Activated naive CD8-positive, alpha-beta T cell treated with anti-CD3 and anti-CD28 coated beads, Interleukin-2, amount 10 ng/mL, durations not matched to agents 7 days and 5 days (primary cell): ENCODE data around the gene UCP2. TPM values are rescaled to one million over a fixed set of nuclear protein-coding genes. Genes with fewer than 3 reads are reported as not detected.

Experiments used
- ATAC-seq: fragments of 150-1000 bp; cut with Tn5 transposase; one replicate; pipeline ENCODE4 v1.10.0; 2021; ENCODE audit warnings: low read depth, moderate library complexity
- POLR2A ChIA-PET: fragments of 350-600 bp; sonication (Branson Sonifier 250); formaldehyde crosslinking; loops from one replicate; lab custom pipeline; 2021; ENCODE audit warnings: antibody characterized with exemption; lab: Charles Lee
- DNase-seq: peaks from one replicate; pipeline ENCODE4 v3.0.0; 2021
- H3K27ac Mint-ChIP-seq: one replicate; pipeline ENCODE4 v1.8.0; 2022; ENCODE audit warnings: mild to moderate bottlenecking, mixed read lengths
- H3K27me3 Mint-ChIP-seq: one replicate; pipeline ENCODE4 v1.8.0; 2022; ENCODE audit warnings: mild to moderate bottlenecking, moderate library complexity, mixed read lengths
- H3K36me3 Mint-ChIP-seq: one replicate; pipeline ENCODE4 v1.8.0; 2021; ENCODE audit warnings: mild to moderate bottlenecking, mixed read lengths
- H3K4me1 Mint-ChIP-seq: one replicate; pipeline ENCODE4 v1.8.0; 2021; ENCODE audit warnings: mixed read lengths
- H3K4me3 Mint-ChIP-seq: one replicate; pipeline ENCODE4 v1.8.0; 2022; ENCODE audit warnings: mild to moderate bottlenecking, moderate library complexity, mixed read lengths
- H3K9me3 Mint-ChIP-seq: one replicate; pipeline ENCODE4 v1.8.0; 2021; ENCODE audit warnings: mixed read lengths
- total RNA-seq, 2 experiments: library from RNA; stranded (reverse); gene quantifications; one replicate each; pipeline ENCODE4 v1.2.3, GENCODE V29; 2021

UCP2 gene
- total RNA-seq, 2 experiments from 2014 or later: 267 TPM

- ATAC-seq (no peak), DNase-seq (no peak)
- H3K27ac Mint-ChIP-seq: peak overlapping the region; percentile 99
- POLR2A ChIA-PET: interaction anchor here (0.6 to 7.8 kb wide), 15 partner anchors 10 to 512 kb away, joined by 3 to 237 read pairs (median 11); partner anchors contain the start of genes C2CD3, LIPT2, PPME1 and UCP3
- no peaks in the 10 kb centered on the region for H3K9me3 Mint-ChIP-seq
- H3K4me1 Mint-ChIP-seq: peaks cover 38% of the 10 kb centered on the region
- peaks cover 45% of the 10 kb centered on the region for H3K36me3 Mint-ChIP-seq
- H3K27me3 Mint-ChIP-seq: no peaks in the 10 kb centered on the region
- H3K4me3 Mint-ChIP-seq: peak overlapping the region; percentile 99
Observed at GRCh38 chr11:73981051-73981805, 1.4 kb downstream of the UCP2 start.

GRCh38 chr11:73980001-73980961 is 2.4 kb downstream of the UCP2 start:
- DNase-seq: peak; percentile 72
- peaks cover 42% of the 10 kb centered on the region for H3K4me1 Mint-ChIP-seq
- H3K36me3 Mint-ChIP-seq: peaks cover 53% of the 10 kb centered on the region
- H3K27me3 Mint-ChIP-seq: no peaks in the 10 kb centered on the region
- peak overlapping the region; percentile 99 for H3K4me3 Mint-ChIP-seq
- peak; percentile 60 for ATAC-seq
- no peaks in the 10 kb centered on the region for H3K9me3 Mint-ChIP-seq
- POLR2A ChIA-PET: interaction anchor here (0.7 to 7.8 kb wide), 20 partner anchors 9 to 513 kb away, joined by 3 to 237 read pairs (median 4); partner anchors contain the start of genes C2CD3, LIPT2, PPME1 and UCP3
- peak overlapping the region; percentile 99 for H3K27ac Mint-ChIP-seq

GRCh38 chr11:73978576-73979086 is 4.0 kb downstream of the UCP2 start:
- peaks cover 48% of the 10 kb centered on the region for H3K4me1 Mint-ChIP-seq
- peak overlapping the region; percentile 68 for H3K4me3 Mint-ChIP-seq
- H3K9me3 Mint-ChIP-seq: no peaks in the 10 kb centered on the region
- POLR2A ChIA-PET: interaction anchor here (0.8 to 7.8 kb wide), 4 partner anchors 7 to 29 kb away, joined by 5 to 237 read pairs (median 126); no protein-coding TSS in a partner anchor
- no peak for DNase-seq
- peak overlapping the region; percentile 99 for H3K27ac Mint-ChIP-seq
- no peak for ATAC-seq
- no peaks in the 10 kb centered on the region for H3K27me3 Mint-ChIP-seq
- peaks cover 65% of the 10 kb centered on the region for H3K36me3 Mint-ChIP-seq

- H3K27ac Mint-ChIP-seq: no peak overlapping the region
- H3K27me3 Mint-ChIP-seq: no peaks in the 10 kb centered on the region
- H3K36me3 Mint-ChIP-seq: peaks cover 65% of the 10 kb centered on the region
- ATAC-seq (no peak), DNase-seq (no peak)
- H3K4me1 Mint-ChIP-seq: peaks cover 48% of the 10 kb centered on the region
- POLR2A ChIA-PET: interaction anchor here (0.8 kb wide), 1 partner anchor 30 kb away, joined by 5 read pairs; no protein-coding TSS in a partner anchor
- H3K4me3 Mint-ChIP-seq: no peak overlapping the region
- no peaks in the 10 kb centered on the region for H3K9me3 Mint-ChIP-seq
Observed at GRCh38 chr11:73977856-73978519, 4.7 kb downstream of the UCP2 start.

GRCh38 chr11:73976451-73977151 is 6.0 kb downstream of the UCP2 start:
- peaks cover 62% of the 10 kb centered on the region for H3K36me3 Mint-ChIP-seq
- H3K4me3 Mint-ChIP-seq: no peak overlapping the region
- H3K4me1 Mint-ChIP-seq: peaks cover 53% of the 10 kb centered on the region
- DNase-seq: no peak
- no peak for ATAC-seq
- no peaks in the 10 kb centered on the region for H3K27me3 Mint-ChIP-seq
- peak overlapping the region; percentile 68 for H3K27ac Mint-ChIP-seq
- POLR2A ChIA-PET: interaction anchor here (0.8 to 6.0 kb wide), 4 partner anchors 18 to 194 kb away, joined by 3 to 36 read pairs (median 4); partner anchors contain the start of genes C2CD3 and PPME1
- no peaks in the 10 kb centered on the region for H3K9me3 Mint-ChIP-seq

GRCh38 chr11:73975479-73975757 is 7.2 kb downstream of the UCP2 start:
- ATAC-seq: no peak
- DNase-seq: no peak

GRCh38 chr11:73974604-73975478 is 7.8 kb downstream of the UCP2 start:
- POLR2A ChIA-PET: interaction anchor here (0.8 to 7.7 kb wide), 6 partner anchors 7 to 196 kb away, joined by 3 to 196 read pairs (median 14); partner anchors contain the start of genes C2CD3, PPME1 and UCP2
- Mint-ChIP-seq H3K9me3 (no peaks in the 10 kb centered on the region), H3K27ac (peak overlapping the region; percentile 89), H3K4me1 (peaks cover 46% of the 10 kb centered on the region), H3K27me3 (no peaks in the 10 kb centered on the region), H3K36me3 (peaks cover 47% of the 10 kb centered on the region), H3K4me3 (peak overlapping the region; percentile 63)
- ATAC-seq: peak; percentile 1
- DNase-seq: no peak

More at GRCh38 chr11:73975479-73975757, 7.2 kb downstream of the UCP2 start:
- Mint-ChIP-seq H3K27me3 (no peaks in the 10 kb centered on the region), H3K27ac (peak overlapping the region; percentile 89), H3K4me3 (peak overlapping the region; percentile 11), H3K36me3 (peaks cover 50% of the 10 kb centered on the region), H3K9me3 (no peaks in the 10 kb centered on the region), H3K4me1 (peaks cover 45% of the 10 kb centered on the region)
- POLR2A ChIA-PET: interaction anchor here (6.0 kb wide), 1 partner anchor 19 kb away, joined by 36 read pairs; no protein-coding TSS in a partner anchor

- H3K27me3 Mint-ChIP-seq: no peaks in the 10 kb centered on the region
- POLR2A ChIA-PET: interaction anchor here (1.1 to 7.7 kb wide), 9 partner anchors 9 to 198 kb away, joined by 3 to 196 read pairs (median 11); partner anchors contain the start of genes C2CD3, PPME1 and UCP2
- no peak overlapping the region for H3K4me3 Mint-ChIP-seq
- peak overlapping the region; percentile 89 for H3K27ac Mint-ChIP-seq
- DNase-seq: no peak
- peaks cover 53% of the 10 kb centered on the region for H3K4me1 Mint-ChIP-seq
- no peaks in the 10 kb centered on the region for H3K9me3 Mint-ChIP-seq
- no peak for ATAC-seq
- peaks cover 34% of the 10 kb centered on the region for H3K36me3 Mint-ChIP-seq
Observed at GRCh38 chr11:73972620-73973449, 9.8 kb downstream of the UCP2 start.

- Mint-ChIP-seq H3K4me3 (no peak overlapping the region), H3K27me3 (no peaks in the 10 kb centered on the region), H3K4me1 (peaks cover 49% of the 10 kb centered on the region), H3K27ac (peak overlapping the region; percentile 40), H3K36me3 (peaks cover 28% of the 10 kb centered on the region), H3K9me3 (no peaks in the 10 kb centered on the region)
- DNase-seq: no peak
- ATAC-seq: no peak
- POLR2A ChIA-PET: interaction anchor here (0.9 to 7.7 kb wide), 9 partner anchors 10 to 212 kb away, joined by 3 to 196 read pairs (median 11); partner anchors contain the start of genes C2CD3, PPME1 and UCP2
Observed at GRCh38 chr11:73972187-73972586, 10.5 kb downstream of the UCP2 start.

- peaks cover 46% of the 10 kb centered on the region for H3K4me1 Mint-ChIP-seq
- DNase-seq (no peak), ATAC-seq (no peak)
- H3K27ac Mint-ChIP-seq: peak overlapping the region; percentile 51
- H3K9me3 Mint-ChIP-seq: no peaks in the 10 kb centered on the region
- no peaks in the 10 kb centered on the region for H3K27me3 Mint-ChIP-seq
- POLR2A ChIA-PET: interaction anchor here (0.6 to 7.7 kb wide), 12 partner anchors 11 to 213 kb away, joined by 3 to 196 read pairs (median 8); partner anchors contain the start of genes C2CD3, PPME1 and UCP2
- H3K36me3 Mint-ChIP-seq: peaks cover 21% of the 10 kb centered on the region
- no peak overlapping the region for H3K4me3 Mint-ChIP-seq
Observed at GRCh38 chr11:73971175-73971719, 11.4 kb downstream of the UCP2 start.
